Measurements from ENCODE around the gene CAMK2D. TPM values are rescaled to one million over a fixed set of nuclear protein-coding genes. Genes with fewer than 3 reads are reported as not detected.

Gene CAMK2D
- total and polyA plus RNA-seq, 8 donors: 8.8 to 155 (median 64.5) TPM

- Histone ChIP-seq H3K9me3 (no peaks in the 10 kb centered on the region), H3K4me3 (no peak overlapping the region), H3K4me1 (peaks cover 0 to 44% (median 12%) of the 10 kb centered on the region in 4 donors), H3K36me3 (peaks cover 0 to 9% (median 0%) of the 10 kb centered on the region in 4 donors), H3K27me3 (no peaks in the 10 kb centered on the region), H3K27ac (no peak overlapping the region)
- intact Hi-C loops (cut with DNase I; ENCODE audit: low total_unique reads): no loop called here
- 83 to 96% (median 95%) methylated on average over 1 of the region's 1 CpG for WGBS, 5 donors
- DNase-seq: no peak
- TF ChIP-seq POLR2AphosphoS5 (IDR thresholded peaks at IDR 0.05) (no peak), POLR2A (IDR thresholded peaks at IDR 0.05) (no peak), EP300 (IDR thresholded peaks at IDR 0.05) (no peak), CTCF (IDR thresholded peaks at IDR 0.05) (no peak)
Observed at GRCh38 chr4:113749178-113749577, 12.4 kb downstream of the CAMK2D start.

GRCh38 chr4:113747949-113748348 lies 13.6 kb downstream of the CAMK2D start:
- intact Hi-C loops (cut with DNase I; ENCODE audit: low total_unique reads): no loop called here
- peaks cover 0 to 9% (median 0%) of the 10 kb centered on the region in 4 donors for H3K36me3 ChIP-seq
- no peaks in the 10 kb centered on the region for H3K27me3 ChIP-seq
- 83 to 99% (median 89%) methylated on average over 3 of the region's 3 CpGs for WGBS, 5 donors
- no peaks in the 10 kb centered on the region for H3K9me3 ChIP-seq
- no peak for TF ChIP-seq EP300 (IDR thresholded peaks at IDR 0.05)
- TF ChIP-seq CTCF (IDR thresholded peaks at IDR 0.05): no peak
- no peak for TF ChIP-seq POLR2A (IDR thresholded peaks at IDR 0.05)
- no peak for TF ChIP-seq POLR2AphosphoS5 (IDR thresholded peaks at IDR 0.05)
- no peak overlapping the region for H3K27ac ChIP-seq
- no peak for DNase-seq
- H3K4me3 ChIP-seq: no peak overlapping the region
- peaks cover 0 to 44% (median 14%) of the 10 kb centered on the region in 4 donors for H3K4me1 ChIP-seq

GRCh38 chr4:113745711-113746110 lies 15.8 kb downstream of the CAMK2D start:
- no peaks in the 10 kb centered on the region for H3K27me3 ChIP-seq
- TF ChIP-seq POLR2AphosphoS5 (IDR thresholded peaks at IDR 0.05): no peak
- TF ChIP-seq CTCF (IDR thresholded peaks at IDR 0.05): no peak
- no peak for TF ChIP-seq POLR2A (IDR thresholded peaks at IDR 0.05)
- TF ChIP-seq EP300 (IDR thresholded peaks at IDR 0.05): no peak
- DNase-seq: no peak
- H3K36me3 ChIP-seq: peaks cover 0 to 3% (median 0%) of the 10 kb centered on the region in 4 donors
- no peak overlapping the region for H3K27ac ChIP-seq
- H3K9me3 ChIP-seq: no peaks in the 10 kb centered on the region
- H3K4me3 ChIP-seq: no peak overlapping the region
- H3K4me1 ChIP-seq: peaks cover 0 to 50% (median 12%) of the 10 kb centered on the region in 4 donors
- 90 to 98% (median 94%) methylated on average over 2 of the region's 2 CpGs for WGBS, 5 donors
- intact Hi-C loops (cut with DNase I; ENCODE audit: low total_unique reads): no loop called here

- DNase-seq: no peak
- no peaks in the 10 kb centered on the region for H3K27me3 ChIP-seq
- intact Hi-C loops (cut with DNase I; ENCODE audit: low total_unique reads): no loop called here
- WGBS, 5 donors: 67 to 83% (median 69%) methylated on average over 4 of the region's 4 CpGs
- H3K4me3 ChIP-seq: no peak overlapping the region
- no peaks in the 10 kb centered on the region for H3K36me3 ChIP-seq
- H3K27ac ChIP-seq: peak overlapping the region in 1 of 5 donors; percentile 30
- peaks cover 0 to 44% (median 9%) of the 10 kb centered on the region in 4 donors for H3K4me1 ChIP-seq
- peak in 1 of 3 donors; percentile 3 for TF ChIP-seq POLR2AphosphoS5 (IDR thresholded peaks at IDR 0.05)
- TF ChIP-seq POLR2A (IDR thresholded peaks at IDR 0.05): no peak
- no peak for TF ChIP-seq CTCF (IDR thresholded peaks at IDR 0.05)
- TF ChIP-seq EP300 (IDR thresholded peaks at IDR 0.05): no peak
- H3K9me3 ChIP-seq: no peaks in the 10 kb centered on the region
Observed at GRCh38 chr4:113744667-113745240, 16.8 kb downstream of the CAMK2D start.

Data from stomach (tissue), 9 donors.